GM12865 (cell line): ENCODE results near the gene VMP1.

ENCODE experiments used
- DNase-seq: peaks from one replicate; pipeline ENCODE4 v3.0.0; 2010; ENCODE audit warnings: low read depth
- H3K4me3 ChIP-seq: 2 replicates; pipeline ENCODE4 v1.5.1; 2011; ENCODE audit warnings: mild to moderate bottlenecking, low read depth, low read length, control low read depth
- CTCF ChIP-seq: IDR thresholded peaks from 2 replicates; pipeline ENCODE4 v1.5.1; 2011; ENCODE audit warnings: low read length, control low read depth, low read depth, inconsistent platforms; ENCODE audit not compliant: insufficient read depth; ENCODE audit errors: missing control alignments

VMP1 gene

GRCh38 chr17:59675231-59675630 is 32.2 kb upstream of the VMP1 start:
- H3K4me3 ChIP-seq: no peak overlapping the region
- TF ChIP-seq CTCF: no peak
- no peak for DNase-seq

- no peak for TF ChIP-seq CTCF
- no peak for DNase-seq
- H3K4me3 ChIP-seq: no peak overlapping the region
Observed at GRCh38 chr17:59676716-59677115, 30.7 kb upstream of the VMP1 start.

- no peak for DNase-seq
- no peak for TF ChIP-seq CTCF
- H3K4me3 ChIP-seq: no peak overlapping the region
Observed at GRCh38 chr17:59678918-59679317, 28.5 kb upstream of the VMP1 start.

GRCh38 chr17:59680314-59680713 is 27.1 kb upstream of the VMP1 start:
- DNase-seq: no peak
- H3K4me3 ChIP-seq: no peak overlapping the region
- no peak for TF ChIP-seq CTCF

- TF ChIP-seq CTCF: no peak
- DNase-seq: no peak
- no peak overlapping the region for H3K4me3 ChIP-seq
Observed at GRCh38 chr17:59683283-59683682, 24.2 kb upstream of the VMP1 start.

GRCh38 chr17:59684967-59685366 is 22.5 kb upstream of the VMP1 start:
- H3K4me3 ChIP-seq: no peak overlapping the region
- TF ChIP-seq CTCF: no peak
- no peak for DNase-seq

- no peak for DNase-seq
- no peak for TF ChIP-seq CTCF
- no peak overlapping the region for H3K4me3 ChIP-seq
Observed at GRCh38 chr17:59688008-59688407, 19.4 kb upstream of the VMP1 start.
